Activated gamma-delta T cell treated with Interleukin-2 at 50 U/mL for 16 hours (primary cell): Measurements from ENCODE around the gene CERS1.

ENCODE experiments used
- DNase-seq: peaks from one replicate; pipeline ENCODE4 v3.0.0-alpha.2; 2020

The CERS1 gene

GRCh38 chr19:18833849-18834643 lies 61.9 kb downstream of the CERS1 start:
- no peak for DNase-seq

GRCh38 chr19:18833141-18833476 lies 62.8 kb downstream of the CERS1 start:
- DNase-seq: no peak

- no peak for DNase-seq
These were observed 63.4 kb downstream of the CERS1 start for GRCh38 chr19:18832306-18833140.

GRCh38 chr19:18831524-18832305 lies 64.2 kb downstream of the CERS1 start, which contains the start of gene UPF1:
Gene UPF1, plus strand, starts transcription at chr19:18831959. Its CDS starts 251 bp downstream, at chr19:18832210.
- peak; percentile 95 for DNase-seq

DNA sequence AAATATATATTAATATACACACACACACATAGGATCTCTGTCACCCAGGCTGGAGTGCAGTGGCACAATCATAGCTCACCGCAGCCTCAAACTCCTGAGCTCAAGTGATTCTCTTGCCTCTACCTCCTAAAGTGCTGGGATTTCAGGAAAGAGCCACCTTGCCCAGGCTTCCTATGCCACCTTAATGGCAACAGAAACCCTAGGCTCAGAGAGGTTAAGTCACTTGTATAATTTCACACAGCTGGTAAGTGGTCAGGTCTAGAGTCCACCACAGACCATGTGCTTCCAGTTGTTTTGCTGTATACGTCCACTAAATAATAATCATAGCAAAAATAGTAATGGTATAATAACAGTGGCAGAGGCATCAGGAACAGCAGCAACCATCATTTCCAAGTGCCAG lies 65.5 kb downstream of the CERS1 start:
- no peak for DNase-seq

- DNase-seq: no peak
These were observed 67.2 kb downstream of the CERS1 start for GRCh38 chr19:18828786-18829185.
